HG03469 (cell line): ENCODE data around the gene ADORA2B.
"Not testable (repeated sequence)": the region's sequence is repeated elsewhere in the genome, so short reads cannot be mapped to it uniquely, and the experiment has no call there.

Source experiments
- ATAC-seq: cut with Tn5 transposase; IDR thresholded peaks from one replicate; pipeline ENCODE4 v1.9.1; 2021; ENCODE audit warnings: mild to moderate bottlenecking, moderate library complexity, moderate number of reproducible peaks; ENCODE audit not compliant: unreplicated experiment

Gene ADORA2B

DNA sequence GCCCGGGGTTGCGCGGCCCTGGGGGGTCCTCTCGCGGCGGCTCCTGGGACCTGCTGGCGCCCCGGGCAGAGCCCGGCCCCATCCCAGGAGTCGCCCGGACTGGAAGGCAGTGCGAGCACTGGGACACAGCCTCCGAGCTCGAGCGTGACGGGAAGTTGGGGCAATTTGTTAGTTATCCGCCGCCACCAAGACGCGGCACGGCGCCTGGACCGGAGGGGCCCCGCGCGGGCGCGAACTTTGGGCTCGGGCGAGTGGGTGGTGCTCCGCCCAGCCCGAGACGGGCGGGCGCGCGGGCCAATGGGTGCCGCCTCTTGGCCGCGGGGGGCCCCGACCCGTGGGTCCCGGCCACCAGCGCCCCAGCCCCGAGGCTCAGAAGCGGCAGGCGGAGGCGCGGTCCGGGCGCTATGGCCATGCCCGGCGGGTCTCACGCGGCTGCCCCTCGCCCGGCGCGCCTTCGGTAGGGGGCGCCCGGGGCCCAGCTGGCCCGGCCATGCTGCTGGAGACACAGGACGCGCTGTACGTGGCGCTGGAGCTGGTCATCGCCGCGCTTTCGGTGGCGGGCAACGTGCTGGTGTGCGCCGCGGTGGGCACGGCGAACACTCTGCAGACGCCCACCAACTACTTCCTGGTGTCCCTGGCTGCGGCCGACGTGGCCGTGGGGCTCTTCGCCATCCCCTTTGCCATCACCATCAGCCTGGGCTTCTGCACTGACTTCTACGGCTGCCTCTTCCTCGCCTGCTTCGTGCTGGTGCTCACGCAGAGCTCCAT lies at the start of gene ADORA2B:
ADORA2B (plus strand) TSS at position 372 of the 768 bp plus-strand sequence; CDS start at position 491, 119 bp downstream.
- no peak for ATAC-seq

DNA sequence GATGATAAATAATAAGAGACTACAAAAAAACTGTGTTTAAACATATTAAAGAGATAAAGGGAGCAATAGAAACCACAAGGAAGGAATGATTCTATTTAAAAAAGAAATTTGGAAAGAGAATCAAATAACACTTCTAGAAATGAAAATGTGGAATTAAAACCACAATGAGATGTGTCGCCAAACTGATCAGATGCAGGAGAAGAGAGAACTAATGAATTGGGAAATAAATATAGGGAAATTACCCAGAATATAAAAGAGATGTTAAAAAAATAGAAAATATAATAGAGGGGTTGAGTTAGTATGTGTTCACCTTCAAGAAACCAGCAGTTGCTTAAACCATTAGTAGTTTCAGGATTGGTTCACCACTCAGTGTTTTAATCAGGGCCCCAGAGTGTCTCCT lies 48.7 kb upstream of the ADORA2B start:
- ATAC-seq = no peak

DNA sequence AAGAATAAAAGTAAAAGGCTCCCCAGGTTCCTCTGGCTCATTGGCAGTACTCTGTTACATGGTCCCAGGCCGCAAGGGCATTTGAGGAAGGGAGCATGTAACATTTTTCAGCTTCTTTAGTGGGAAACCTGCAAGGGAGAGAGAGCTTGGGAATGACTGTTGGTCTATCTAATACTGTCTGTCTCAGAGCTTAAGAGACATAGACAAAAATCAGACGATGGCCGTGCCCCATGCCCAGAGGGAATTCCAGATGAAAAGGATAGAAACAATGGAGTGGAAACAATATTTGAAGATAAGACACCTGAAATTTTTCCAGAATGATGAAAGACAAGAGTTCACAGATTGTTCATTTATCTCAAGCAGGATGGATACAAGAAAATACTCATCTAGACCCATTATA lies 48.1 kb upstream of the ADORA2B start:
- no peak for ATAC-seq

DNA sequence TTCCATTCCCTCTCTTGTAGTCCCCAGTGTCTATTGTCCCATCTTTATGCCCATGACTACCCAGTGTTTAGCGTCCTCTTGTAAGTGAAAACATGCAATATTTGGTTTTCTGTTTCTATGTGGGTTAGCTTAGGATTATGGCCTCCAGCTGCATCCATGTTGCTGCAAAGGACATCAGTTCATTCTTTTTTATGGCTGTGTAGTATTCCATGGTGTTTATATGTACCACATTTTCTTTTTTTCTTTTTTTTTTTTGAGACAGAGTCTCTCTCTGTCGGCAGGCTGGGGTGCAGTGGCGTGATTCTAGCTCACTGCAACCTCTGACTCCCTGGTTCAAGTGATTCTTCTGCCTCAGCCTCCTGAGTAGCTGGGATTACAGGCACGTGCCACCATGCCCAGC lies 45.3 kb upstream of the ADORA2B start:
- not testable (repeated sequence) for ATAC-seq

DNA sequence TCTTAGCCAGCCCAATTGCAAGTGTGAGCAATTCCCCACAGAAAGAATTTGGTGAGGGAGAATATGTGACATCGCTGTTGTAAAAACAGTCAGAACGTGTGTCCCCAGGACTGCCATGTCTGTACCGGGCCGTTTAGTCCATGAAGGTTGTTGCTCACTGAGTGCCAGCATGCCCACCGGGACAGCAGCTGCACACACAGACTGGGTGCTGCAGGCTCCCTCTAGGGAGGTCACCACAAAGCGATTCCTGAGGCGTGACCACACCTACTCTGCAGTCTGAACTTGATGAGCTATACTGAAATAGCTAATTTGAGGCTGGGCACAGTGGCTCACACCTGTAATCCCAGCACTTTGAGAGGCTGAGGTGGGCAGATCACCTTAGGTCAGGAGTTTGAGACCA lies 44.1 kb upstream of the ADORA2B start:
- no peak for ATAC-seq

DNA sequence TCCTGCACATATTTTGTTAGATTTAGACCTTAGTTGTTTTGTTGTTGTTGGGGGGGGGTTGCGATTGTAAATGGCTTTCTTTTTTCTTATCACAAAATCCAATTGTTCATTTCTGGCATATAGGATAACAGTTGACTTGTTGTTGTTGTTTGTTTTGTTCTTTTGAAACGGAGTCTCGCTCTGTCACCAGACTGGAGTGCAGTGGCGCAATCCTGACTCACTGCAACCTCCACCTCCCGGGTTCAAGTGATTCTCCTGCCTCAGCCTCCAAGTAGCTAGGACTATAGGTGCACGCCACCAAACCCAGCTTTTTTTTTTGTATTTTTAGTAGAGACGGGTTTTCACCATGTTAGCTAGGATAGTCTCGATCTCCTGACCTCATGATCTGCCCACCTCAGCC lies 39.7 kb upstream of the ADORA2B start:
- ATAC-seq = not testable (repeated sequence)

DNA sequence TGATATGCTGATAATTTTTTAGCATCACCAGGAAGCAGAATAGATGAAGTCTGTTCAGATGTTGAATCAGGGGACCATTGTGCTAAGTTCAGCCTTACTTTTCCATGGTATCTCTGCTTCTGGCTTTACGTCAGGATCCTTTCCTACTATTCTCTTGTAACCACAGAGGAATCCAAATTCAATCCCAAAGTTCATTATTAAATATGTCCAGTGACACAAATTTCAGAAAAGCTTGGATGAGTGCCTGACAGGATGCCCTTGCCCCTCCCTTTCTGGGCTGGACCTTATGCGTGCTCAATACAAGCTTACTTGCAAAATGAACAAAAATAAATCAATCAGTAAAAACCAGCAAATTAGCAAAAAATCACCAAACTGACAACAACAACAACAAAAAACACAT lies 37.6 kb upstream of the ADORA2B start:
- no peak for ATAC-seq

DNA sequence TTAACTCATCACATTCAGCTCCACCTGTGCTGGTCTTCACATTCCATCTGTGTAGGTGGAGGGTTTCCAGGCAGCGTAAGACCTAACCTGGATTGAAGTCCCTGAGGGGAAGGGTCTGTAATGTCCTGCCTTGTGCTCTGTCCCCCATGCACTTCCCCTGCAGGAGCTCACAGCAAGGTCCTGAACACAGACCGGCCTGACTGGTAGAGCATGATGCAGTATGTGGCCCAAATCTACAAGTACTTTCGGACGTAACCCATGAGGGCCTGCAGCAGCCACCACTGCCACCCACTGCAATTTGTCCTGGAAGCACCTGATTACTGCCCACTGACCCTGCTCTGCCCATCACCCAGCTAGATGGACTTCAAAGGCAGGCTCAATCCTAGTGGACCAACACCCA lies 36.6 kb upstream of the ADORA2B start:
- ATAC-seq = no peak

DNA sequence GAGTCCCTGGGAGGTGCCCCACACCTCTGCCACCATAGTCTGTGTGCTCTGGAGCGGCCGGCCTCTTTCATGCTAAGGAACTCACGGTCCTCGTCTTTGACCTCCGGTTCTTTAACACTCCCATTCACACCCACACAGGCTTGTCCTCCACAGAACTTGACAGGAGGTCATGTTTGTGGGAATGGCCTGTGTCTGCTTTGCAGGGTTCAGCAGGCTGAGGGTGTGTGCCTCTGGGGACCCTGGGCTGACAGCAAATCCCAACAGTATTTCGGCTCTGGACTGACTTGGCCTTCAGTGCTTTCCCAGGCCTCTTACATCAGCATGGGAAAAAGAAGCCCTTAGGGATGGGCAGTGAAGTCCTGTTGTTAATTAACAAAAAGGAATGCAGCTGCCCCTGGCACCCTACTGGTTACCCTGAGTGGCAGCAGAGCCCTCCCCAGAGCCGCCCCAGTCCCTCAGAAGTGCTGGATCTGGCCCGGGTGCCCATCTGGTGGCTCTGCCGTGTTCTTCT lies 35.4 kb upstream of the ADORA2B start:
- no peak for ATAC-seq

DNA sequence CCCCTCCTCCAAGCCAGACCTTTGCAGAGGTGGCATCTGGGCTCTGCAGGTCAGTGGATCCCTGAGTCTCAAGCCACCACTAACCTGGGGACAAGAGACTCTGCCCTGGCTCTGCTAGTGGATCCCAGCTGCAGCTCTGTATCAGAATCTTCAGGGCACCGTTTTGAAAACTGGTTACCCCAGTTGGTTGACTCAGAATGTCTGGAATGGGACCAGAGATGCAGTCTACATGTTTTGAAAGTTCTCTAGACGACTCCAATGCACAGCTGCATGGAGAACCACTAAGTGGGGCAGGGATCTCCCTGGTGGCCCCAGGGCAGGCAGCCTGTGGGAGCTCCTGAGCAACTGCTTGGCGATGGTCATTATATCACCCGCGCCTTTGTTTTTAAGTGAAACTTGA lies 34.1 kb upstream of the ADORA2B start:
- ATAC-seq = no peak

DNA sequence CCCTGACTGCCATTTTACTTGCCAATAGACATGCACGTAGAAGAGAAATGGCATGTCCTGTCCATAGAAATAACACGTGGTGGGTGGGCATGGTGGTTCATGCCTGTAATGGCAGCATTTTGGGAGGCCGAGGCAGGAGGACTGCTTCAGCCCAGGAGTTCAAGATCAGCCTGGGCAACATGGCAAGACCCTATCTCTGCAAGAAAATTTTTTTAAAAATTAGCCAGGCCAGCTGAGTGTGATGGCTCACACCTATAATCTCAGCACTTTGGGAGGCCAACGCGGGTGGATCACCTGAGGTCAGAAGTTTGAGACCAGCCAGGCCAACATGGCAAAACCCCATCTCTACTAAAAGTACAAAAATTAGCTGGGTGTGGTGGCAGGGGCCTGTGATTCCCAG lies 33.2 kb upstream of the ADORA2B start:
- not testable (repeated sequence) for ATAC-seq

DNA sequence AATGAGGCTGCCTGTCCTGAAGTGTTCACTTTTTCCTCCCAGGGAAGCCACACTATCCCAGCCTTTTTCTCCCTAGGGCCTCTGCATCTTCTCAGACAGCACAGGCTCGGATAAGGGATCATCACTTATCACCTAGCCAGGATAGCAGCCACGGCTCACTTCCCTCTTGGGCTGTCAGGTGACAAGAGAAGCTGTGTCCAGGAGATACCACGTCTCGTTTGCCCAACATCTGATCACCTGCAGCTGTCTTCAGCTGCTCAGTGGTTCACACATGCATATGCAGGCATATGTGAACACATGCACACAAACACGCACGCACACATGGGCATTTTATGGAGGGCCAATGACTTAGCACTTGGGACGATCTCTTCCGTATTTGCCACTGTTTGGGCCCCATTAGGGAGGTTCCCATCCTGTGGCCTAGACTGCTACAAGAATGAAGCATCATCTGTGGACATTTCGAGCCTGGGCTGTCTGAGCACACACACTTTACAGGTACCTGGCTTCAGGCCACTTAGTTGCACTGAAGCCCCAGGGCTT lies 32.4 kb upstream of the ADORA2B start:
- no peak for ATAC-seq

DNA sequence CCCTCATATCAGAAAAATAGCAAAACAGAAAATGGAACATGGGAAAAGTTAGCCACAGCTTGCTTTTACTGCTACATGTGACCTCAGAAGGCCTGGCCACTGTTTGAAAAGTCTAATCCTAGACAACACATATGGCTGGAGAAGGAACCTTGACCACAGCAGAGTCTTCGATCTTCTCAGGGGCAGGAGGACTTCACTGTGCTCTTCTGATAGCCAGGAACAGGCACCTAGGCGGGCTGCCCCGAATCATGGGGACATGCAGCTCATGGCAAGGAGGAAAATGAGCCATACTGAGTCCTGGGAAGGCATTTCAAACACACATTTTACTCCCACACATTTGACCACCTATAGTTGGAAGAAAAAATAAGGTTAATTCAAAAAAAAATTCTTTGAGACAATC lies 31.1 kb upstream of the ADORA2B start:
- ATAC-seq = no peak

DNA sequence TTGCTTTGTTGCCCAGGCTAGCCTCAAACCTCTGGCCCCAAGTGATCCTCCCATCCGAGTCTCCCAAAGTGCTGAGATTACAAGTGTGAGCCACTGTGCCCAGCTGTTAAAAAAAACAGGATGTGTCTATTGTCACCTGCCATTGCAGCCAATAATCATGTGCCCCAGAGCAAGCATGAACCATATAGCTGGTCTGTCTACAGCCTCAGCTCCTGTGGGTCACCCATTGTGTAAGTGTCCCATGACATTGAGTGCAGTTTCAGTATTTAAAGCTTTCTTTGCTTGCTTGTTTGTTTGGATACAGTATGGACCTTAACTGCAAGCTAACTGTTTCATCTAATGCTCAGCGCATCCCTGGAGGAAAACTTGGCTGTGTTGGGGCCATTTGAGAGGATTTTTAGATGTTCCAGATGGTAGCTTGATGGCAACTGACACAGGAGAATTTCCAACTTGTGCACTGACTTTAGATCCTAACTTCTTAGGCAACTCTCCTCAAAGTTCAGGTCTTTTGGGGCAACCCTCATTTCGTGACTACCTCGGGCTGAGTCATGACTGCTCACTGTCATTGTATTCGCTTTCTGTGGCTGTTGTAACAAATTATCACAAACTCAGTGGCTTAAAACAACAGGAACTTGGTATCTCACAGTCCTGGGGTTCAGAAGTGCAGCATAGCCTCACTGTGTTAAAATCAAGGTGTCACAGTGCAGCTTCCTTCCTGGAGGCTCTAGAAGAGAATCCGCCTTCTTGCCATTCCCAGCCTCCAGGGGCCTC lies 30.3 kb upstream of the ADORA2B start:
- ATAC-seq = no peak

DNA sequence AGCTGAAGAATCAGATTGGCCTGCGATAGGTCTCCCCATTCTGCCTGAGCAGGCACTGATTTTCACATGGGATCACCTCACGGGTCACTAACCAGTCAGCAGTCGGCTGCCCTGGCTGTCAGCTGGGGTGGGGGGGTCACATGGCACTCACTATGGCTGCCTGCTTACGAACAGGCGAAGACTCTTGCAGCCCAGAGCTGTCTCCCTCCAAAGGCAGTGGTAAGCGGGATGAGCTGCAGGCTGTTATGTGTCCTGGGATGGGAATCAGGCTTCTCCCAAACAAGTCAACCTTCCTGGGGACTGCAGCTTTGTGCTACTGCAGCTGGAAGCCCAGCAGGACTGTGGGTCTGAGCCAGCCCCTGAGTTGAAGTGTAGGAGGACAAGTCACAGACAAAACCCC lies 29.0 kb upstream of the ADORA2B start:
- ATAC-seq = no peak

DNA sequence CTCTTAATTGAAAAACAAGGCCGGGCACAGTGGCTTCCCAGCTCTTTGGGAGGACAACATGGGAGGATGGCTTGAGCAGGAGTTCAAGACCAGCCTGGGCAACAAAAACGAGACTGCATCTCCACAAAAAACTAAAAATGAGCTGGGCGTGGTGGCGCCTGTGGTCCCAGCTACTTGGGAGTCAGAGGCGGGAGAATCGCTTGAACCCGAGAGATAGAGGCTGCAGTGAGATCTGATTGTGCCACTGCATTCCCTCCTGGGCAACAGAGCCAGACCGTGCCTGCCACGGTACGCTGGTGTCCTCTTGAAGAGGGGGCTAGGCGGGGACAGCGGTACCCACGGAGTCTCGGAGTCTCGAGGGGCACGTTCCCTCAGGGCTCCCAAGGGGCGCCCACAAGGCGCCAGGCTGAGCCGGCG lies 27.9 kb upstream of the ADORA2B start:
- no peak for ATAC-seq

DNA sequence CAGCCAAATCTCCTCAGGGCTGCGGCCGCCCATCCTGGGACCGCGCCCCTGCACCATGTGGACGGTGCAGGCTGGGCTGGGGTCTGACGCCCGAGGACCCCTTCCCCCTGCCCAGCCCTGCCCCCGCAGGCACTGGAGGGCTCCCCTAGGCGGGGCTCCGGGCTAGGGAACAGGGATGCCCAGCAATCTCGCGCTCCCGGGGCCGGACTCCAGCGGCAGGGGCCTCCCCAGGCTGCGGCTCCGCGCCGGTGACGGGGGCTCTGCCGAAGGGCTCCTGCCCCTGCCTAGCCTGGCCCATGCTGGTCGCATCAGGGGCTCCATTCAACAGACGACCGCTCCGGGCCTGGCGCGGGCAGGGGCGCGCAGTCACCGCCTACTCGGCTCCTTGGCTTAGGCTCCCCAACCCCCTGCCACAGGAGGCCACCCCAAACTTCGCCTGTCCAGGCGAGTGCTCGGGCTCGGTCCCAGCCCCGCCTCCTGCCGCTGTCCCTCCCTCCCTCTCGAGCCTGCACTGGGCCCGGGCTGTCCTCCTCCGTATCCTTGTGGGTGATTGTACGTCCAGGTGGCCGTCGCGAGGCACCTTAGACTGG lies 27.4 kb upstream of the ADORA2B start:
- ATAC-seq = no peak

DNA sequence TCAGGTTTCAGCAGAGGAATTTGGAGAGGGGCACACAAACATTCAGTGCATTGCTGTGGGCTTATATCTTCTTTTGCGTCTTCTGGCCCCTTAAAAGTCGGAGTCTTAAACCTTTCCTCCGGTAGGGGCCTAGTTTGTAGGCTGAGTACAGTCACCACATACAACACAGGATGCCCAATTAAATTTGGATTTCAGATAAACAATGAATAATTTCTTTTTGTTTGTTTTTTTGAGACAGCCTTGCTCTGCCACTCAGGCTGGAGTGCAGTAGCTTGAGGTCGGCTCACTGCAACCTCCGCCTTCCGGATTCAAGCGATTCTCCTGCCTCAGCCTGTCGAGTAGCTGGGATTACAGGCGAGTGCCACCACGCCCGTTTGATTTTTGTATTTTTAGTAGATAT lies 26.7 kb upstream of the ADORA2B start:
- no peak for ATAC-seq

DNA sequence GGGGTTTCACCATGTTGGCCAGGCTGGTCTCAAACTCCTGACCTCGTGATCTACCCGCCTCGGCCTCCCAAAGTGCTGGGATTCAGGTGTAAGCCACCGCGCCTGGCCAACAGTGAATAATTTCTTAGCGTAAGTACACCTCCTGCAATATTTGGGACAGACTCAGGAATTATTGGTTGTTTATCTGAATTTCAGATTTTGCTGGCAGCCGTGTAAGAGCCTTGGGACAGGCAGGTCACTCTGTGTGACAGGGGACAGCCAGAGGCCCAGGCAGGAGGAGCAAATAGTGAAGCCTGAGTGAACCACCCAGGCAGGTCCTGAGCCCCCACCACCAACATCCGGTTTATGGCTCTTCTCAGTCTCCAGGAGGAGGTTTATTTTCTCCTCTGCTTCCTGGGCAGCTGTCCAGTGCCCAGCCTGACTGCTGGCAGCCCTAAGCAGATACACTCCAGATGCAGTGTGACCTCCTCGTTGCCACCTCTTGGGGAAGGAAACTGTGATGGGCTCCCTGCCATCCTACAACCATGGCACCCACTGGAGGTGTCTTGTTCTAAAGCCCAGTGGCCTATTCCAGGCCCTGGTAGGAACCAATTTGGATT lies 26.2 kb upstream of the ADORA2B start:
- ATAC-seq = no peak

DNA sequence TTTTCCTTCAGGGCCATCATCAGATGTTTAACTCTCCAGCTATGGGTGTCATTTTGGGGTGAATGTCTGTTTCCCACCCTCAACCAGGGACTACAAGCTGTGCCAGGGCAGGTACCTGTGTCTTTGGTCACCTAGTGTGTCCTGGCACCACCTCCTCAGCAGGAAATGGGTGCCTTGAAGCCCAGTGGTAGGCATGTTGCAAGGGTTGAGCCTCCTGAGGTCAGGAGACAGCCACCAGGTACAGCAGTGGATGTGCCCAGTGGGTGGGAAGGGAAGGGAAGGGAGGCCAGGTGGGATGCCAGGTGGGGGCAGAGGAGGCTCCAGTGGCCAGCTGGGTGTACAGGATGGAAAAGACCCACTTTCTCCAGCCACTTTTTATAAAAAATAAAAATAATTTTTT lies 25.5 kb upstream of the ADORA2B start:
- no peak for ATAC-seq

DNA sequence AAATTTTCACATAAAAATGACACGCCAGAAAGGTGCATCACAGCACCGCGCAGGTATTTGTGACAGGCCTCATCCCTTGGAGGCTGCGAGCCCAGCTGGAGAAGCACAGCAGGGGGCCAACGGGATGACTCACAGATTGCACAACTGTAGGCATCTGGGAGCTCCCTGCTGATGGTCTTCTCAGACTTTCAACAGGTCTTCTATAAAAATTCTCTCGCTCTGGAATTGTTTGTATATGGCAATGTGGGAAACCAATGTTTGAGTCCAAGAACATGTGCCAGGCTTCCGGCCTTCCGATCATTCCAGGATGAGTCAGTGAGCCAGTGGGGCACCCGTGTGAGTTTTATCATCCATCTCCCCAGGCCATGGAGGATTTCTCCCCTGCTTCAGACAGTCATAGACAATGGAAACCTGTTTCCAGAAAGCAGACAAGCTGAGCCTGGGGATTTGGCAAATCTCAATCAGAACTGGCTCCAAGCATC lies 24.1 kb upstream of the ADORA2B start:
- ATAC-seq = no peak
